GM19467 (cell line): ENCODE data around the gene CHST10.
A peak's percentile ranks its signal among the peaks of the same experiment; 100 is the strongest.
"Not testable (repeated sequence)": the region's sequence is repeated elsewhere in the genome, so short reads cannot be mapped to it uniquely, and the experiment has no call there.

Experiments
- ATAC-seq: cut with Tn5 transposase; IDR thresholded peaks from one replicate; pipeline ENCODE4 v1.9.1; 2021; ENCODE audit warnings: mild to moderate bottlenecking, moderate library complexity; ENCODE audit not compliant: unreplicated experiment

Gene CHST10, protein sequence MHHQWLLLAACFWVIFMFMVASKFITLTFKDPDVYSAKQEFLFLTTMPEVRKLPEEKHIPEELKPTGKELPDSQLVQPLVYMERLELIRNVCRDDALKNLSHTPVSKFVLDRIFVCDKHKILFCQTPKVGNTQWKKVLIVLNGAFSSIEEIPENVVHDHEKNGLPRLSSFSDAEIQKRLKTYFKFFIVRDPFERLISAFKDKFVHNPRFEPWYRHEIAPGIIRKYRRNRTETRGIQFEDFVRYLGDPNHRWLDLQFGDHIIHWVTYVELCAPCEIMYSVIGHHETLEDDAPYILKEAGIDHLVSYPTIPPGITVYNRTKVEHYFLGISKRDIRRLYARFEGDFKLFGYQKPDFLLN

DNA sequence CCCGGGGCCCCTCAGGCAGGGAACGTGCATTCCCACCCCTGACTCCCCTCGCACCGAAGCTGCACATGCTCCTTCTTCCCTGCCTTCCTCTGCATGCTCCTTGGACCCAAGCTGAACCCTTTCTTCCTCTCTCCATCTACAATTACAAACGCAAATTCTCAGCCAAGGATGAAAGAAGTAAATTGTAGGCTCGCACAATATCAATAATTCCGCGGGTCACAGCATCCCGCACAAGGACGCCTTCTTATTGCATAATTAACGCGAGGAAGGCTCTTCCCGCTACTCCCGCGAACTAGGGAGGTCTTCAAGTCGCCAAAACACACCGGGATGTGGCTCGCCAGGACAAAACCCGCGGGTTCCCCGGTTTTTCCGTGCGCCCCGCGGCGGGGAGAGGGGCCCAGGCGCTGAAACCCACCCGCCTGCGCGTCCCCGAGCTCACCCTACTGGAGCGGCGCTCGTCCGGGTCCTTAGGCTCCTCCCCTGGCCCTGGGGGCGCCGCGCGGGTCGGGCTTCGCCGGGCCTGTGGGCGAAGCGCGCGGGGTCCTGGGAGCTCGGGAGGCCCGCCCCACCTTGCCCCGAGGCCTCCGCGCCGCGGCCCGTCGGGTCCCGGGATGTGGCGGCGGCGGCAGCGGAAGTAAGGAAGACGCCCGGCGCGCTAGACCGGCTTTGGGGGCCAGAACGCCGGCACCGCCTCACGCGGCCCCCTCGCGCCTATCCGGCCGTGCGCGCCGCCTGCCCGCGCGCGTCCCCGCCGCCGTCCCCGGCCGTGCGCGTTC is at the start of gene CHST10:
CHST10 (minus strand) TSS at position 734 of the 776 bp plus-strand sequence. CDS start 10,993 bp downstream, outside the sequence.
- ATAC-seq = peak; percentile 79

GRCh38 chr2:100460904-100461530 is 43.5 kb upstream of the CHST10 start:
- ATAC-seq = no peak

GRCh38 chr2:100456357-100456756 is 38.9 kb upstream of the CHST10 start:
- not testable (repeated sequence) for ATAC-seq

- no peak for ATAC-seq
Observed at GRCh38 chr2:100453853-100454252, 36.4 kb upstream of the CHST10 start.

- ATAC-seq = no peak
Observed at GRCh38 chr2:100451734-100452133, 34.3 kb upstream of the CHST10 start.

- no peak for ATAC-seq
Observed at GRCh38 chr2:100451092-100451491, 33.6 kb upstream of the CHST10 start.

- ATAC-seq = no peak
Observed at GRCh38 chr2:100446696-100447095, 29.2 kb upstream of the CHST10 start.

DNA sequence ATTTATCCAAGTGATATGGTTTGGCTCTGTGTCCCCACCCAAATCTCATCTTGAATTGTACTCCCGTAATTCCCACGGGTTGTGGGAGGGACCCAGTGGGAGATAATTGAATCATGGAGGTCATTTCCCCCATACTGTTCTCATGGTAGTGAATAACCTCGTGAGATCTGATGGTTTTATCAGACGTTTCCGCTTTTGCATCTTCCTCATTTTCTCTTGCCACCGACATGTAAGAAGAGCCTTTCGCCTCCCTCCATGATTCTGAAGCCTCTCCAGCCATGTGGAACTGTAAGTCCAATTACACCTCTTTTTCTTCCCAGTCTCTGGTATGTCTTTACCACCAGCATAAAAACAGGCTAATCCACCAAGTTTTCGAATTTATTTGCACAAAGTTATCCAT is 20.3 kb upstream of the CHST10 start:
- no peak for ATAC-seq

DNA sequence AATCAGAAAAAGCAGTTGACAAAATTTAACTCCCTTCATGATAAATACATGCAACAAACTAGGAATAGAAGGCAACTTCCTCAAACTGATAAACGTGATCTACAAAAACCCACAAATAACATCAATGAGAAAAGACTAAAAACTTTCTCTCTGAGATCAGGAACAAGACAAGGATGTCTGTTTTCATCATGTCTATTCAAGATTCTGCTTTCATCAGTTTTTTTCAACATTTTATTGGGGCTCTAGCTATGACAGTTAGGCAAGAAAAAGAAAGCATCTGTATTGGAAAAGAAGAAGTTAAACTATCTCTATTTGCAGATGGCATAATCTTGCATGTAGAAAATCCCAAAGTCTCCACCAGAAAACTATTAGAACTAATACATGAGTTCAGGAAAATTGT is 12.3 kb upstream of the CHST10 start:
- no peak for ATAC-seq

- no peak for ATAC-seq
Observed at GRCh38 chr2:100427627-100428258, 10.3 kb upstream of the CHST10 start.

DNA sequence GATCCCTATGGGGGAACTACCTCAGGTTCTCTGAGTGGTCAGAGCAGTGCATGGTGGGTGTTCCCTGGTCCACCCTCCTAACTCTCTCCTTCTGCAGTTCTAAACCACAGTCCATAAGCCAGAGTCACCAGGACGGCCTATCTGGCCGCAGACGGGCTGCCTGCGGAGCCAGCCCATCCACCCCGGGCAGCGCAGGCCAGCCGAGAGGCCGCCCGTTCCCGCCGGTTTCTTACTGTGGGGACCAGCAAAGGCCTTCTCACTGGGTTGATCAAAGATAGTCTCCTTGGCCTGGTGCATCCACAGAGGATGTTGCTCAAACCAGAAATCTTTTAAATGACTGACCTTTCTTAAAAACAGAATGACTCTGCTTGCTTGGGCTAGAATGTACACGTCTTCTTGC is 9.6 kb upstream of the CHST10 start:
- ATAC-seq = no peak

DNA sequence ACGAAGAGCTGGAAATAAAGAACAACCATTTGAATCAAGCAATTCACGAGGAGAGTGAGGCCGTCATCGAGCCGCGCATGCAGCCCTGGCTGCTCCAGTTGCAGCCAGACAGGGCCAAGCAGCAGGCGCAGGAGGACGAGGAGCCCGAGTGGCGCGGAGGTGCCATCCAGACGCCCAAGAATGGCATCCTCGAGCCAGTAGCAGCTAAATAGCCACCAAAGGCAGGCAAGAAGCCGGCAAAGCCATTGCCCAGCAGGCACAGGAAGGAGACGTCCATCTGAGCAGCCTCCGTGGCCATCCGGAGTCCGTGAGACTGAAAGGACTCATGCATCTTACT is 8.9 kb upstream of the CHST10 start:
- ATAC-seq = no peak

DNA sequence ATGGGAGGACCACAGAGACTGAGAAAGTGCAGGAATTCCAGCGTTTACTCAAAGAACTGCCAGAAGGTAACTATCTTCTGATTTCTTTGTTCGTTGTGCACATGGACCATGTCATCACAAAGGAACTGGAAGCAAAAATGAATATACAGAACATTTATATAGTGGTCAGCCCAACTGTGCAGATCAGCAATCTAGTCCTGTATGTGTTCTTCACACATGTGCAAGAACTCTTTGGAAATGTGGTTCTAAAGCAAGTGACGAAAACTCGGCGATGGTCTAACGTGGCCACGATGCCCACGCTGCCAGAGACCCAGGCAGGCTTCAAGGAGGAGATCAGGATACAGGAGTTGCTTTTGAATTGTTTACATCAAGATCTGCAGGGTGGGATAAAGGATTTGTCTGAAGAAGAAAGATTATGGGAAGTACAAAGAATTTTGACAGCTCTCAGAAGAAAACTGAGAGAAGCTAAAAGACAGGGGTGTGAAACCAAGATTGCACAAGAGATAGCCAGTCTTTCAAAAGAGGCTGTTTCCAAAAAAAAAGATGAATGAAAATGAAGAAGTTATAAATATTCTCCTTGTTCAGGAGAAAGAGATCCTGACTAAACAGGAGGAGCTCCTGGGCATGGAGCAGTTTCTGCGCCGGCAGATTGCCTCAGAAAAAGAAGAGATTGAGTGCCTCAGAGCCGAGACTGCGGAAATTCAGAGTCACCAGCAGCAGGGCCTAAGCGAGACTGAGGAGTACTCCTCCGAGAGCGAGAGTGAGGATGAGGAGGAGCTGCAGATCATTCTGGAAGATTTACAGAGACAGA is 8.3 kb upstream of the CHST10 start:
- ATAC-seq = no peak

DNA sequence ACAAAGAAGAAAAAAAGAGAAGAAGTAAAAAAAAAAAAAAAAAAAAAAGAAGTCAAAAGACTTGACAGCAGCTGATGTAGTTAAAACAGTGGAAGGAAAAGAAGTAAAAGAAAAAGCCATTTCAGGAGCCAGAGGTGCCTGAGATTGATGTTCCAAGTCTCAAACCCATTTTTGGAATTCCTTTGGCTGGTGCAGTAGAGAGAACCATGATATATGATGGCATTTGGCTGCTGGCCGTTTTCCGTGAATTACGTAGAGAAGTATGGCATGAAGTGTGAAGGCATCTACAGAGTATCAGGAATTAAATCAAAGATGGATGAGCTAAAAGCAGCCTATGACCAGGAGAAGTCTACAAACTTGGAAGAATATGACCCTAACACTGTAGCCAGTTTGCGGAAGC is 7.6 kb upstream of the CHST10 start:
- no peak for ATAC-seq

DNA sequence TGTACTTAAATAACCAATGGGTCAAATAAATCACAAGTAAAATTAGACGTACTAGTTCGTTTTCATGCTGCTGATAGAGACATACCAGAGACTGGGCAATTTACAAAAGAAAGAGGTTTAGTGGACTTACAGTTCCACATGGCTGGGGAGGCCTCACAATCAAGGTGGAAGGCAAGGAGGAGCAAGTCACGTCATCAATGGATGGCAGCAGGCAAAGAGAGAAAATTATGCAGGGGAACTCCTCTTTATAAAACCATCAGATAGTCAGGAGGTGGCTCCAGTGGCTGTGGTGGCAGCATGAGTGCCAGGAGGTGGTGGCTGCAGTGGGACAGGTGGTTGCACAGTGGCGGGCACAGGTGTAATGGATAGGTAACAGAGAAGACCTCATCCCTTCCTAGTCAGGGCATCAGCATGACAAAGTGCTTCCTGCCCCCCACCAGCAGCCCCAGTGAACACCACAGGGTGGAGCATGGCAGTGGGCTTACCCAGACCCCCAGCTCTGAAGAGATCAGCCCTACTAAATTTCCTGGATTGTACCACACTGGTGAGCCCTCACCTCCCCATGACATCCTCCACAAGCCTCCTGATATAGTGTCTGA is 6.9 kb upstream of the CHST10 start:
- ATAC-seq = no peak

- no peak for ATAC-seq
Observed at GRCh38 chr2:100423631-100424030, 6.2 kb upstream of the CHST10 start.

GRCh38 chr2:100422320-100423055 is 5.0 kb upstream of the CHST10 start:
- no peak for ATAC-seq

DNA sequence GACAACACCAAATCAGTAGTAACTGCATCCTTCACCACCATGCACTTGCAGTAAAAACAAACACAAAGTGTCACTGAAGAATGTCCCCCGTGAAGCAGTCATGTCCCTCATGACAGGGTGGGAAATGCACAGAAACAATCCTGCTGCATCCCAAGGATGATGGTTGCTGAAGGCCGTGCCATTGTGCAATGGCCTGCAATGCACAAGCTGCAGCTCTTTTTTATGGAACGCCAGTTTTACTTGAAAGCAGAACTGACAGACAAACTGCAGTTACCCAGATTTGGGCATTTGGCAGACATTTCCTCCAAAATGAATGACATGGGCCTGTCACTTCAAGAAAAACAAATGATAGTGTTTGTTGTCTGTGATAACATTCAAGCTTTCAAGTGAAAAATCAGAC is 2.4 kb upstream of the CHST10 start:
- no peak for ATAC-seq

- no peak for ATAC-seq
Observed at GRCh38 chr2:100418406-100418962, 1.0 kb upstream of the CHST10 start.
